ENCODE results near the gene EPS15.

EPS15 gene

GRCh38 chr1:51372561-51372960 is 146.5 kb downstream of the EPS15 start:
- H3K4me3 ChIP-seq: no peak overlapping the region
- no peak for TF ChIP-seq CTCF (IDR thresholded peaks at IDR 0.05)

GRCh38 chr1:51369171-51369570 is 149.9 kb downstream of the EPS15 start:
- no peak overlapping the region for H3K4me3 ChIP-seq
- no peak for TF ChIP-seq CTCF (IDR thresholded peaks at IDR 0.05)
- no peak overlapping the region for H3K27ac ChIP-seq
- no peak for DNase-seq (ENCODE audit: low spot score)

More at GRCh38 chr1:51372561-51372960, 146.5 kb downstream of the EPS15 start:
- H3K27ac ChIP-seq: no peak overlapping the region
- DNase-seq (ENCODE audit: low spot score): no peak

- no peak for DNase-seq (ENCODE audit: low spot score)
- Histone ChIP-seq H3K4me3 (no peak overlapping the region), H3K27ac (no peak overlapping the region)
- no peak for TF ChIP-seq CTCF (IDR thresholded peaks at IDR 0.05)
Observed at GRCh38 chr1:51365774-51366173, 153.3 kb downstream of the EPS15 start.

GRCh38 chr1:51359879-51360278 is 159.2 kb downstream of the EPS15 start:
- no peak overlapping the region for H3K27ac ChIP-seq
- H3K4me3 ChIP-seq: no peak overlapping the region
- TF ChIP-seq CTCF (IDR thresholded peaks at IDR 0.05): no peak
- no peak for DNase-seq (ENCODE audit: low spot score)

GRCh38 chr1:51355382-51355781 is 163.7 kb downstream of the EPS15 start:
- Histone ChIP-seq H3K27ac (no peak overlapping the region), H3K4me3 (no peak overlapping the region)
- no peak for TF ChIP-seq CTCF (IDR thresholded peaks at IDR 0.05)
- no peak for DNase-seq (ENCODE audit: low spot score)

- no peak overlapping the region for H3K4me3 ChIP-seq
- no peak overlapping the region for H3K27ac ChIP-seq
Observed at GRCh38 chr1:51354416-51354815, 164.7 kb downstream of the EPS15 start.

More at GRCh38 chr1:51354416-51354815, 164.7 kb downstream of the EPS15 start:
- no peak for TF ChIP-seq CTCF (IDR thresholded peaks at IDR 0.05)
- DNase-seq (ENCODE audit: low spot score): no peak

Measured in coronary artery (tissue), 2 donors.